Measurements from ENCODE around the gene NCS1.

Gene NCS1

DNA sequence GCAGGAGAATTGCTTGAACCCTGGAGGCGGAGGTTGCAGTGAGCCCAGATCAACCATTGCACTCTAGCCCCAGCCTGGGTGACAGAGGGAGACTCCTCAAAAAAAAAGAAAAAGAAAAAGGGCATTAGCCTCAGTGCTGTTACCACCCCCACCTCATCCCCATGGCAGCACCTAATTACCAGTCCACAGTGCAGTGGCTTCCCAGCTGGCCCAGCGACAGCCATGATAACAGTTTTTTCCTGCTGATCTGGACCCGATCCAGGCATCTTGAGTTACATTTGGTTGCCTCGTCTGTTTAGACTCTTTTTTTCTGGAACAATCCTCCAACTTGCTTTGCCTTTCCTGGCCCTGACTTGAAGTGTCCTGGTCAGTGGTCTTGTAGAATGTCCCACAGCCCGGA is 24.4 kb downstream of the NCS1 start:
- DNase-seq, result peak; percentile 87

DNA sequence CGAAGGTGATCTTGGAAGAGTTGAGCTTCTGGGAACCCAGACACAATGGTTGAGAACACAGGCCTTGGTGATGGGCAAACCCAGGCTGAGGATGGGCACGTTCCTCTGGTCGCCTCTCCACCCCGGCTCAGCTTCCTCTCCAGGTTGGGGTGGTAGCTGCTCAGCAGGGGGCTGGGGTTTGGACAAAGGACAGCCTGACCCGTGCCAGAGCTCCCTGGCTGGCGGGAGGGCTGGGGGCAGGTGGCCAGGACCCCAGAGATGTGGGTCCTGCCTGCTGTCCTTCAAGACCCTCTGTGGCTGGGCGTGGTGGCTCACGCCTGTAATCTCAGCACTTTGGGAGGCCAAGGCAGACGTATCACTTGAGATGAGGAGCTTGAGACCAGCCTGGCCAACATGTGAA is 25.2 kb downstream of the NCS1 start:
- no peak for DNase-seq

DNA sequence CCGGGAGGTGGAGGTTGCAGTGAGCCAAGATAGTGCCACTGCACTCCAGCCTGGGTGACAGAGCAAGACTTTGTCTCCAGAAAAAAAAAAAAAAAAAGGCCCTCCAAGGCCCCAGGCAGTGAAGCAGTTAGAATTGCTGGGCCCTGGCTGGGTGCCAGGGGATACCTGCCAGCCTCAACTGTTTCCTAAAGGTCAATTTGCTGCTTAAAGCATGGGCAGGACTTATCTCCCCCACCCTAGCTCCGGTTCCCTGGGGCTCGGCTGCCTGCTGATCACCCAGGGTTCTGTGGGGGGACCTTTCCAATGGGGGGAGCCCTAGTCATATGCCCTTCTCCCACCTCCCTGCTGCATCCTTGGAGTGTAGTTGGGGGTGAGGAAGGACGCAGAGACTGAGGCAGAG is 25.7 kb downstream of the NCS1 start:
- peak; percentile 2 for DNase-seq

DNA sequence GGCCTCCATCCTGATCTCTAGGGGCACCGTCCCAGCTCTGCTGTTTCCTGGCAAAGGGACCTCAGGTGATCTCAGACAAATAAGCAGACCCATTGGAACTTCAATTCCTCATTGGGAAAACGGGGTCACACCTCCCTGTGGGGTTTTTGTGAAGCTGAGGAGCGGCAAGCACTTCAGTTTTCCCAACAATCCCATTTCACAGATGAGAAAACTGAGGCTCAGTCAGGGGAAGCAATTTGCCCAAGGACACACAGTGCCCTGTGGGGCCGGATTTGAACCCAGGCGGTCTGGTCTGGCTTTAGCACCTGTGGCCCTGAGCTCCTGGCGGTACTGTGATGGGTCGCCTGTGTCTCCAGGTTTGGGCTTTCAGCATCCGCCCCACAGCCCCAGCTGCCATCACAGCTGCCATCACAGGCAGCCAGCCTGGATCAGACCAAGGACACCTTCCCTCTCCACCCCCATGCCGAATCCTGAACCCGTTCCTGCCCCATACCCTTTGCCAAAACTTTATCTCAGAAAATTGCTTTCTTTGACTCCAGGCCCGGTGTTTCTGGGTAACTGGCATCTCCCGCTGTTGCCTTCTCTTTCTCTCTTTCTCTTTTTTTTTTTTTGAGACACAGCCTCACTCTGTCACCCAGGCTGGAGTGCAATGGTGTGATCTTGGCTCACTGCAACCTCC is 26.4 kb downstream of the NCS1 start:
- DNase-seq, result no peak

DNA sequence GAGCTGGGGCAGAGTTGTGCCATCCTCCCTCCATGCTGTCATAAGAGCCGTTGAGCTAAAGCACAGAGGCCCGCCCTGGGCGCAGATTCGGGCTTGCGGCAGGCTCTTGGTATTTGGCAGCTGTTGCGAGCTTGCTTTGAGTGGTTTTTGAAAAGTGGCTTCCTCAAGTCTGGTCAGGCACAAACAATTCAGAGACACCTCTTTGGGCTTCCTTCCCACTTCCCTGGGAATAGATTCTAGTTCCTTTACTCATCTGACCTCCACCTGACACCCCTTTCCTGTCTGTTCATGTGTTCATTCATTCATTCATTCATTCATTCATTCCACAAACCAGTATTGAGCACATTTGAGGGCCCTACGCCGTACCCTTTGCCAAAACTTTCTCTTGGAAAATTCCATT is 27.4 kb downstream of the NCS1 start:
- peak; percentile 8 for DNase-seq

DNA sequence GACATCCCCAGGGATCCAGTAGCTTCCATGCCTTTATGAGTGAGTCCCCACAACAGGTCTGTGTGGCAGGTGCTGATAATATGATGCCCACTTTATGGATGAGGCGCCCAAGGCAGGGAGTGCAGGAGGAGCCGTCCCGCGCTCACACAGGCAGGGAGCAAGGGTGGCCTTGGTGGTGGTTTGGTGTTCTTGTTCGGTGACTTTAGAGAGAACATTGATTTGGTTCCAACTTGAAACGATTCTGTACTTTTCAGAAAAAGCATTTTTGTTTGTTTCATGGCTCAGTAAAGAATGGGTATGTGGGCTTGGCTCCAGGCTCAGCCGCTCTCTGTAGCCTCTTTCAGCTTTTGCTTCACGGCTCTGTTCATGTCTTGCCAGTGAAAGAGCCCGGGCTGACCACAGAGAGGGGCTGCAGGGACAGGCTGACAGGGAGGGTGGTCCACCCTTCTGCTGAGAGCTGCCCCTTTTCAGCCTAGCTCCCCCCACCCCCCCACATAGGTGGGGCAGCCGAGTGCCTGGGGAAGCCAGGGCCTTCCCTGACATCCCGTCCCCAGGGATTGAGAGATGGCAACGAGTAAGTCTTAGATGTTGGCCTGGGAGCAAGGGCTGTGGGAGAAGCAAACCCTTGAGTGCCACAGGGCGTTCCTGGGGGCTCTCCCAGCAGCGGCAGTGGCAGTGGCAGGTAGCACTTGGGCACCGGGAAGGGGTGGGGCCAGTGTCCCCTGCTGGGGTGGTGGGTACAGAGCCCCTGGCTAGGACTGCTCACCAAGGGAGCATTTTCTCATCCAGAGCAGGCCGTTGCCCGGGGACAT is 28.0 kb downstream of the NCS1 start:
- DNase-seq, result no peak

DNA sequence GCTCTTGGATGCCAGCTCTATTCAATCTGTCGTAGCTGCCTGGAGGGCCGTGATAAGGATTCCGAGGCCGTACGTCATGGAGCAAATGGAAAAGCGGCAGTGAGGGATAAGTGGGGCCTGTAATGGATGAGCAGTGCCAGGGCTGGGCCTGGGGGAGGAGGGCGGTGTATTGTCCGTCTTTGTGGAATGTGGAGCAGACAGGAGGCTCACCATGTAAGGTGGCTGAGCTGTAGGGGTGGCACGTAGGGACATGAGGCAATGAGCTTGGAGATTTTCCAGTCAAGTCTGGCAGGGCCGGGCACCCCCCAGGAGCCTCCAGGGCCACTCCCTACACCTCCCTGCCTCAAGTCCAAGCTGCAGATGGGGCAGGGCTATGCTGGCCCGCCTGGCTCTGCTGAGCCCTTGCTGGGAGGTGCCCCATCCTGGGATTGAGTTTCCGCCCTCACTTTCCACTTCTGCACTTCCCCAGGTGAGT is 29.2 kb downstream of the NCS1 start:
- DNase-seq, result no peak

DNA sequence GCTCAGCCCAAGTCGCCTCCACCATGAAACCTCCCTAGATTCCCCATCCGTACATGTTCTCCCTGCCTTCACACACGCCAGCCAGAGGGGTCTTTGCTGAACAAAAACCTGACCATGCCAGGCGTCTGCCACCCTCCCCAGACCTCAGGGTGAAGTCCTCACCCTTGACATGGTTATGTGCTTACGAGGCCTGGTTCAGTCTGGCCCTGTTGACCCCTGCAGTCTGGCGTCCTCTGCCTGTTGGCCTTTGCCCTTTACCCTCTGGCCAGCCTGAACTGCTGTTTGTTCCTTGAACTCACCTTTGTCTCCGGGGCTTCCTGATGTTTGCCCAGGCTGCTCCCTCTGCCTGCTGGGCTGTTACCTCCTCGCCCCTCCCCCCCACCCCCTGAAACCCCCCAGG is 29.8 kb downstream of the NCS1 start:
- DNase-seq, result no peak

- DNase-seq, result no peak
Measured at GRCh38 chr9:130204341-130204740, 32.1 kb downstream of the NCS1 start.

- DNase-seq, result no peak
Measured at GRCh38 chr9:130204959-130205358, 32.8 kb downstream of the NCS1 start.

DNA sequence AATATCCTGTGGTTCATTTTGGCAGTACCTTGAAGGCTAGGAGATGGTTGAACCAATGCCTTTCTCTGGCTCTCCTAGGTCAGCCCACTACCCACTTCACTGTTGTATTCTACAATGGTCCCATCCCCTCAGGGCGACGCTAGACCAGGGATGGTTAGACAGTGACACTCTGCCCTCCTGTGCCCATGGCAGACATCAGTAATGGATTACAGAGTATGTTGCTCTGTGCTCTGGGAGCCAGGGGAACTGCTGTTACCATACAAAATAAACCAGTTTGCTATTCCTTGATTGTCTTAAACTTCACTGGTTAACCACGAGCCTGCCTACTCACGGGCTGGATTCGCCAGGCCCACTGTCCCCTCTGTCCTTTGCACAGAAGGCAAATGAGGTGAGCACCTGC is 33.7 kb downstream of the NCS1 start:
- DNase-seq, result no peak

GRCh38 chr9:130206579-130206978 is 34.4 kb downstream of the NCS1 start:
- DNase-seq, result no peak

- no peak for DNase-seq
Measured at GRCh38 chr9:130207241-130207992, 35.2 kb downstream of the NCS1 start.

DNA sequence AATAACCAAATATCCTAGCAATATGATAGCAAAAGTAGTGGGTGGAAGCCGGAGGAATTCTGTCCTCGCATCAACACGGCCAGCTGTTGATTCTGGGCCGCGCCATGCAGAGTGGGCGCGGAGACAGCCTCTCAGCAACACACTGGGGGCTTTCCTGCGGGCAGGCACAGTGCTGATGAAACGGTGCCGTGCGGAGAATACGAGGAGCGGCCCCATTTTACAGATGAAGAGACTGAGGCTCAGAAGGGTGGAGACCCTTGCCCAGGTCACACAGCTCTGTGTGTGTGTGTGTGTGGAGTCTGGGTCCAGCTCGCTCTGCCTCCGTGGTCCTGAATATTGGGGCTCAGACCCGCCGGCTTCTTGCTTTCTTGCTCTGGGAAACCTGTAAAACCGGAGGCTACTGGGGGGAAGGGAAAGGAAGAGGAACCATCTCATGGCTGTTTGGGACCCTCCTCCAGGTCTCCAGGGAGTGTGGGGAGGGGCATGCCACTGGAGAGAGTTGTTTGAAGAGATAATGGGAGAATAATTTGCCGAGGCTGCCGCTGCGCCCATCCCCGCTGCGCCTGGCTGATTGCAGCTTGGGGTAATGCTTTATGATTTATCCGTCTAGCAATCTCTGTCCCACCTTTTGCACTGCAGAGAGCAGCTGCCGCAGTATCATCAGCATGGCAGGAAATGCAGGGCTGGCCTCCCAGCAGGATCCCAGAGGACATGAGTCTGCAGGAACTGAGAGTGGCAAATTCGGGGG is 36.6 kb downstream of the NCS1 start:
- no peak for DNase-seq

DNA sequence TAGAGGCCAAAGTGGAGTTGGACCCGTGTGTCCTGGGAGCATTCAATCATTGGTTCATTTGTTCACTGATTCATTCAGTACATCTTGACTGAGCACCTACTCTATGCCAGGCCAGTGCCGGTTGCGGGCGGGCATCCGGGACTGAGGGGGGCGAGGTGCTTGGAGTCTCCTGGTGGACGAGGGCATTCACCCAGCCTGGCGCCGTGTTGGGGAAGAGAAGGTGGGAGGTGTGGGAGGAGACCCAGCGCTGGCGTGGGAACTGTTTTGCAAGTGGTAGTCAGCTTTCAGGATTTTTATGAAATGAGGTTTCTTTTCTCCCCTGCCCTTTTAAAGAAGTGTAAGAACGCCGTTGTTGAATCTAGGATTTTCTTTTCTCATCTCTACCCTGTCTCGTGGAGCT is 37.2 kb downstream of the NCS1 start:
- DNase-seq, result no peak

- DNase-seq, result no peak
Measured at GRCh38 chr9:130211548-130212226, 39.5 kb downstream of the NCS1 start.

- no peak for DNase-seq
Measured at GRCh38 chr9:130212543-130213297, 40.5 kb downstream of the NCS1 start.

DNA sequence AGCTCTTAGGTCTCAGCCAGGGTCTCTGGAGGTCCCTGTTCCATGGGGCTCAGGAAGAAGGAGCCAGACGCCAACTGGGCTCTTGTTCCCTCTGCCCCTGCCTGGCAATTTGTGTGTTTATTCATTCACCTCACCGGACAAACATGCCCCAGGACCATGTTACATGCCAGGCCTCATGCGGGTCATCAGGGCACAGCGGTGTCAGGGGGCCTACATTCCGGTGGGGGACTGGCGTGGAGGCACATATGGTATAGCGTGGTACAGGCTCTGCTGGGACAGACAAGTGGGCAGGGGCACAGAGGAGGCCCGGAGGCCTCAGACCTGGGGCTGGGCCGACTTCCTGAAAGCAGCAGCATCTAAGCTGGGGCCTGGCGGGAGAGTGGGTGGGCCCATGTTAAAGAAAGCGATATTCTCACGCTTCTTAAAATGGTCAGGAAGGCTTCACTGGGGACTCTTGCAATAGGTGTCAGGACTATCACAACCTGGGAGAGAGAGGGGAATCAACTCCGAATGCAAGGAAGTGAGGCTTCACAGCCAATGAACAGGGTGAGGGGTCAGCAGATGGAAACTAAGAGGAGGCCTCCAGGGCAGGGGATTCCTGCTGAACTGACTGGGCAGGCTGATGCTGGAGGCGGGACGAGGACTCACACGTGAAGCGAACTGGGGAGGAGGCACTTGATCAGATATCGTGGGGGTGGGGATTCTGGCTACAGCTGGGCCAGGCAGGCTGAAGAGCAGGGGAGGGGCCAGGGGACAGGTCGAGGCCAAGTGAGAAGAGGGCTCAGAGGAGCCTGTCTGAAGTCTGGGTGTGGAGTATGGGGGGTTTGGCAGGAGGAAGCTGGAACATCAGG is 41.9 kb downstream of the NCS1 start:
- DNase-seq, result no peak

DNA sequence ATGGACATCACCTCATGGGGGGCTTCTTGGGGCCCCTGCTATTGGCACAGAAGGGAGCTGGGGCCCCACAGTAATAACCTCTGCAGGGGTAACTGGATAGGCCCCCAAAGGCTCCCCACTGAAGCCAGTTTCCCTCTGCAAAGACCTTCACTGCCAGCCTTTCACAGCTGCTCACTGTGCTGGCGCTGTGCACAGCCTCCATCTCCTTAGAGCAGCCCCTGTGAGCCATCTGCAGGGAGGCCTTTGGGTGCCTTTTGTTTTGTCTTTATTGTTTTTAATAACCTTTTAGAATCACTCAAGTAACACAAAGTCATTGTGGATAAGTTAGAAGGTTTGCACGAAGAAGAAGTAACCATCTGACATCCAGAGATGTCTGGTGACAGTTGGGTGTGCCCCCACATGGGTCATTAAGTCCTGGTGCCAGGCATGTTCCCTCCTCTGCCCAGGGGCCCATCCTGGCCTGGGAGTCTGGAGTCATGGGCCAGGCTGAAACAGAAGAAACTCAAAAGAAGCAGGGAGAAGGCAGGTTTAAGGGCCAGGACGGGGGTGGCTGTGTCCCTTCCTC is 42.7 kb downstream of the NCS1 start:
- DNase-seq, result no peak

All from NCI-H1105 treated with DMSO at 0.1 percent for 48 hours (cell line).